Measurements from ENCODE around the gene NSUN4.

Gene NSUN4

GRCh38 chr1:46405724-46406123 lies 65.1 kb downstream of the NSUN4 start:
- DNase-seq (ENCODE audit: low read depth in 2 of 2), result no peak

DNA sequence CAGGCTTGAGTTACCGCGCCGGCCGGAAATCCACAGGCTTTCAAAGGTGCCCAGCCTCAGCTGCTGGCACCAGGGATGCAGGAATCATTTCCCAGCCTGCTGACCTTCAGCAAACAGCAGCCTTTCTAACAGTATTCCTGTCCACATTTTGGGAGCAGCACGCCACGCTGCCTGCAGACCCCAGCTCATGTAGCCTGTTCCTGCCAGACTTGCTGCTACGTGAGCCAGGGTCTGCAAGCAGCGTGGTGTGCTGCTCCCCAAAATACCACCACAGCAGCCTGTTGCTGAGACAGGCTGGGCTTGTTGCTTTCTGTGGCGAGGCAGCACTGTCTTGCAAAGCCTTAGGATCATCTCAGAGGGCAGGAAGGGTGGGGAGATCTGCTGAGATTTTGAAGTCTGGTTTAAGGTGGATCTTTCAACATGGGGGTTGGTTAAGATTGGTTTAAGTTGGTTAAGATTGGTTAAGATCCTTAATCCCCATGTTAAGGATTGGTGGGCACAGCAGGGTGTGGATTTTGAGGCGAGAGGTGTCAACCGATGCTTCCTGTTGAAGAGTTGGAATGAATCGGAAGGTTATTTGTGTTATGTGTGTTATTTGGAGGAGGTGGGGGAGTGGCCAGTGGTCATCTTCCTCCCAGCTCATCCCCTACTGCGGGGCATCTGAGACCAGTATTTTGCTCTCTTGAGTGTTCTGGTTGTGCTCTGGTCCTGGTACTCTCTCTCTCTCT lies 66.4 kb downstream of the NSUN4 start:
- no peak for DNase-seq (ENCODE audit: low read depth in 2 of 2)

- DNase-seq (ENCODE audit: low read depth in 2 of 2), result no peak
These were observed 67.0 kb downstream of the NSUN4 start for GRCh38 chr1:46407636-46408035.

GRCh38 chr1:46408356-46409062 lies 67.9 kb downstream of the NSUN4 start:
- no peak for DNase-seq (ENCODE audit: low read depth in 2 of 2)

DNA sequence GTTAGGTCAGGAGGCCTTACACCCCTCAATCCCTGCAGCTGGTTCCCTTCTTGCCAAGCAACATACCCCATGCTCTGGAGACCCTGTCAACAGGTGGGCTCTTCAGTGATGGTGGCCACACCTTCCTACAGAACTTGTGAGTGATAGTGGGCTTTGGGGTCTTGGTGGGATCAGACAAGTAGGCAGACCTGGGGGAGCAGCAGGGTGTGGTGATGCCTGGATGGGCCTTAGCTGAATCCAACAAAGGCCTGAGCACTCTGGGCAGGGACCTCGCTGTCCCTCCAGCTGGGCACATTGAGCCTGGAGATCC lies 68.4 kb downstream of the NSUN4 start:
- no peak for DNase-seq (ENCODE audit: low read depth in 2 of 2)

GRCh38 chr1:46410156-46411009 lies 69.8 kb downstream of the NSUN4 start:
- DNase-seq (ENCODE audit: low read depth in 2 of 2), result no peak

- DNase-seq (ENCODE audit: low read depth in 2 of 2), result no peak
These were observed 70.4 kb downstream of the NSUN4 start for GRCh38 chr1:46411010-46411405.
